Transverse colon (tissue), 4 donors: ENCODE measurements around the gene ZNF580. TPM values are rescaled to one million over a fixed set of nuclear protein-coding genes. Genes with fewer than 3 reads are reported as not detected.

Experiments used
- DNase-seq: peaks from one replicate; pipeline ENCODE4 v3.0.0-alpha.2; 2019
- H3K27ac ChIP-seq, 4 donors: fragments of 200-600 bp; sonication (generic); 2 replicates each; pipeline ENCODE4 v1.5.1; 2016 to 2018; ENCODE audit warnings: inconsistent platforms in 4 of 4
- H3K27me3 ChIP-seq: fragments of 200-600 bp; sonication (generic); 2 replicates; pipeline ENCODE4 v1.5.1; 2017; ENCODE audit warnings: inconsistent platforms
- H3K36me3 ChIP-seq, 4 donors: fragments of 200-600 bp; sonication (generic); 2 replicates each; pipeline ENCODE4 v1.5.1; 2017 to 2019; ENCODE audit warnings: inconsistent platforms in 4 of 4
- H3K4me1 ChIP-seq, 4 donors: fragments of 200-600 bp; sonication (generic); 2 replicates each; pipeline ENCODE4 v1.5.1; 2017 to 2020; ENCODE audit warnings: inconsistent platforms in 4 of 4
- H3K4me3 ChIP-seq, 4 donors: fragments of 200-600 bp; sonication (generic); 1 replicate in 1 of 4; 2 replicates in 3 of 4; pipeline versions ENCODE4 v1.5.1 to v1.6.1; 2017 to 2019; ENCODE audit warnings: inconsistent platforms in 4 of 4
- H3K9me3 ChIP-seq, 2 donors: fragments of 200-600 bp; sonication (generic); 2 replicates each; pipeline ENCODE4 v1.5.1; 2017 to 2019; ENCODE audit warnings: inconsistent platforms in 2 of 2
- CTCF ChIP-seq, 5 experiments: fragments of 200-600 bp in 3 of 5; fragments of 450-650 bp in 2 of 5; sonication (generic) in 3 of 5; IDR thresholded peaks; 1 replicate in 2 of 5; 2 replicates in 3 of 5; pipeline ENCODE4 v1.5.1; 2016 to 2017; ENCODE audit warnings: antibody characterized with exemption in 5 of 5, inconsistent platforms in 3 of 5, mild to moderate bottlenecking in 2 of 5, moderate library complexity in 1 of 5
- EP300 ChIP-seq: sonication (generic); formaldehyde crosslinking; IDR thresholded peaks from one replicate; pipeline ENCODE4 v1.6.1; 2017; ENCODE audit warnings: antibody characterized with exemption, low read depth
- POLR2A ChIP-seq: fragments of 450-650 bp; IDR thresholded peaks from one replicate; pipeline ENCODE4 v1.6.1; 2016; ENCODE audit warnings: antibody characterized with exemption, mild to moderate bottlenecking, moderate library complexity
- POLR2AphosphoS5 ChIP-seq, 3 donors: sonication (generic); formaldehyde crosslinking; IDR thresholded peaks; one replicate each; pipeline ENCODE4 v1.6.1; 2016; ENCODE audit warnings: antibody characterized with exemption in 3 of 3
- WGBS, 2 donors: methylation state at CpG; one replicate each; pipeline ENCODE4 v1.1.5; 2018; ENCODE audit warnings: low coverage in 1 of 2; 5-methylcytosine and 5-hydroxymethylcytosine counted together
- in situ Hi-C, 4 donors: fragments of 200-750 bp; cut with MboI; loops; one replicate each; pipeline versions ENCODE4 v1.15.0 to v1.15.1; 2017; ENCODE audit warnings: low sequenced_read_pairs in 3 of 4, low pct_ligation_motif_present in 1 of 4, low pct_unique_long_range_greater_than_20kb in 1 of 4
- intact Hi-C: fragments of 100-400 bp; cut with DNase I; formaldehyde crosslinking; loops from one replicate; pipeline ENCODE4 v1.15.1; 2023; ENCODE audit warnings: low total_unique reads
- total RNA-seq, 4 donors: library from RNA; depleted of rRNA; stranded (reverse); fragments of >200 nt; gene quantifications; one replicate each; pipeline ENCODE4 v1.1.0, GENCODE V29; 2016

The ZNF580 gene
- total RNA-seq, 4 donors from 2014 or later = 15.2 to 154 (median 25.7) TPM

GRCh38 chr19:55632463-55632834, 8.4 kb upstream of the ZNF580 start:
- TF ChIP-seq CTCF (IDR thresholded peaks at IDR 0.05) = peak; percentile 85 to 96 (median 90)
- no peak for TF ChIP-seq POLR2A
- 19 to 100% methylated on average over 1 to 3 of the region's 3 CpGs for WGBS, 2 donors
- no peaks in the 10 kb centered on the region for H3K36me3 ChIP-seq
- in situ Hi-C loops = no loop called here
- intact Hi-C loops = loop anchor here (2.0 kb wide), 1 partner anchor 20 kb away; no protein-coding TSS in a partner anchor
- H3K4me3 ChIP-seq = no peak overlapping the region
- DNase-seq = peak; percentile 94
- H3K27me3 ChIP-seq = no peaks in the 10 kb centered on the region
- H3K4me1 ChIP-seq = peaks cover 15 to 33% (median 20%) of the 10 kb centered on the region in 4 donors
- H3K27ac ChIP-seq = peak overlapping the region; percentile 16 to 97 (median 56)
- H3K9me3 ChIP-seq = no peaks in the 10 kb centered on the region

- WGBS, 2 donors = 72 to 77% methylated on average over 5 to 8 of the region's 8 CpGs
- no peaks in the 10 kb centered on the region for H3K9me3 ChIP-seq
- TF ChIP-seq EP300 (no peak), POLR2A (no peak), POLR2AphosphoS5 (IDR thresholded peaks at IDR 0.05) (no peak), CTCF (IDR thresholded peaks at IDR 0.05) (no peak)
- H3K4me3 ChIP-seq = peak overlapping the region in 1 of 4 donors; percentile 95
- no peaks in the 10 kb centered on the region for H3K27me3 ChIP-seq
- H3K27ac ChIP-seq = peak overlapping the region; percentile 87 to 99 (median 97)
- in situ Hi-C loops = no loop called here
- no peaks in the 10 kb centered on the region for H3K36me3 ChIP-seq
- DNase-seq = no peak
- peaks cover 15 to 40% (median 20%) of the 10 kb centered on the region in 4 donors for H3K4me1 ChIP-seq
- intact Hi-C loops = loop anchor here (2.0 kb wide), 1 partner anchor 19 kb away; no protein-coding TSS in a partner anchor
Observed at GRCh38 chr19:55633861-55634260, 6.9 kb upstream of the ZNF580 start.

- TF ChIP-seq POLR2AphosphoS5 (IDR thresholded peaks at IDR 0.05) (no peak), POLR2A (no peak), CTCF (IDR thresholded peaks at IDR 0.05) (no peak), EP300 (no peak)
- peak overlapping the region; percentile 87 to 99 (median 97) for H3K27ac ChIP-seq
- no peaks in the 10 kb centered on the region for H3K27me3 ChIP-seq
- H3K4me3 ChIP-seq = peak overlapping the region; percentile 57 to 95 (median 88)
- 0 to 8% methylated on average over 7 to 9 of the region's 9 CpGs for WGBS, 2 donors
- peaks cover 20 to 53% (median 27%) of the 10 kb centered on the region in 4 donors for H3K4me1 ChIP-seq
- DNase-seq = no peak
- no peaks in the 10 kb centered on the region for H3K36me3 ChIP-seq
- intact Hi-C loops (no loop called here), in situ Hi-C loops (no loop called here)
- no peaks in the 10 kb centered on the region for H3K9me3 ChIP-seq
Observed at GRCh38 chr19:55635334-55635717, 5.5 kb upstream of the ZNF580 start.

GRCh38 chr19:55635856-55636440, 4.9 kb upstream of the ZNF580 start:
- TF ChIP-seq EP300 (no peak), POLR2A (no peak)
- DNase-seq = no peak
- Histone ChIP-seq H3K4me1 (peaks cover 22 to 56% (median 29%) of the 10 kb centered on the region in 4 donors), H3K36me3 (no peaks in the 10 kb centered on the region), H3K4me3 (peak overlapping the region; percentile 57 to 95 (median 88)), H3K27me3 (no peaks in the 10 kb centered on the region), H3K27ac (peak overlapping the region; percentile 87 to 99 (median 97)), H3K9me3 (no peaks in the 10 kb centered on the region)
- in situ Hi-C loops (no loop called here), intact Hi-C loops (no loop called here)
- WGBS, 2 donors = 57 to 60% methylated on average over 6 to 7 of the region's 7 CpGs

- H3K27me3 ChIP-seq = no peaks in the 10 kb centered on the region
- no peak for TF ChIP-seq POLR2AphosphoS5 (IDR thresholded peaks at IDR 0.05)
- TF ChIP-seq POLR2A = no peak
- no peak for TF ChIP-seq CTCF (IDR thresholded peaks at IDR 0.05)
- no peak for TF ChIP-seq EP300
- in situ Hi-C loops (no loop called here), intact Hi-C loops (no loop called here)
- H3K27ac ChIP-seq = peak overlapping the region in 1 of 4 donors; percentile 99
- 88% methylated on average over 4 of the region's 4 CpGs; no CpG with 5 or more reads in 1 of the 2 donors for WGBS, 2 donors
- peak overlapping the region in 1 of 4 donors; percentile 95 for H3K4me3 ChIP-seq
- no peaks in the 10 kb centered on the region for H3K36me3 ChIP-seq
- H3K4me1 ChIP-seq = peaks cover 22 to 58% (median 31%) of the 10 kb centered on the region in 4 donors
- H3K9me3 ChIP-seq = no peaks in the 10 kb centered on the region
- DNase-seq = no peak
Observed at GRCh38 chr19:55636723-55637122, 4.1 kb upstream of the ZNF580 start.
